Measurements from ENCODE around the gene CXCL1. TPM values are rescaled to one million over a fixed set of nuclear protein-coding genes. Genes with fewer than 3 reads are reported as not detected.

Gene CXCL1
- total and polyA plus RNA-seq, 2 donors (not counting 3 experiments of a cell fraction or from before 2014, with no cell fraction given): 20.0 to 26.7 TPM

DNA sequence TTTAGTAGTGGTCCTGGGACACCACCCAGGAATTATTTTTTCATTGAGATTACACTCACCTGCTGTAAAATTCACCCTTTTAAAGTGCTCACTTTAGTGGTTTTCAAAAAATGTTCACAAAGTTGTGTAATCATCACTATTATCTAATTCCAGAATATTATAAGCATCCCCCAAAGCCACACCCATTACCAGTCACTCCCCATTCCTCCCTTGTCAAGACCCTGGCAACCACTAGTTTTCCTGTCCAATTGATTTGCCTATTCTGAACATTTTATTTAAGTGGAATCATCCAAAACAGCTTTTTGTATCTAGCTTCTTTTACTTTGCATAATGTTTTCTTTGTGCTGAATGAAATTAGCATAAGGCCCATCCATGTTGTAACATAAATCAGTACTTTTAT is 45.4 kb upstream of the CXCL1 start:
- Histone ChIP-seq H3K9ac (replicated peaks; ENCODE audit: extremely low read depth, insufficient read depth, low read length) (no peak overlapping the region), H2AFZ (ENCODE audit: low read depth, low read length) (no peak overlapping the region), H3K79me2 (ENCODE audit: control insufficient read depth, insufficient read depth, low read length) (no peaks in the 10 kb centered on the region), H4K20me1 (replicated peaks; ENCODE audit: control insufficient read depth, extremely low read depth, insufficient read depth, low read length) (no peaks in the 10 kb centered on the region), H3K4me1 (ENCODE audit: control insufficient read depth, extremely low read depth, insufficient read depth, low read length) (no peaks in the 10 kb centered on the region), H3K9me1 (replicated peaks; ENCODE audit: control insufficient read depth, extremely low read depth, insufficient read depth, low read length) (no peaks in the 10 kb centered on the region), H3K36me3 (ENCODE audit: control insufficient read depth in 2 of 2, extremely low read depth in 1 of 2, insufficient read depth in 2 of 2, low read length in 2 of 2) (no peaks in the 10 kb centered on the region), H3K9me3 (replicated peaks; ENCODE audit: control insufficient read depth, insufficient read depth, low read length) (no peaks in the 10 kb centered on the region), H3K27ac (ENCODE audit: insufficient read depth, low read depth, low read length) (no peak overlapping the region), H3K4me3 (replicated peaks in 1 of 3; ENCODE audit: insufficient read depth in 1 of 3, low read depth in 1 of 3, low read length in 3 of 3) (no peak overlapping the region), H3K4me2 (ENCODE audit: insufficient read depth, low read length) (no peak overlapping the region), H3K27me3 (ENCODE audit: control insufficient read depth in 2 of 2, insufficient read depth in 2 of 2, low read length in 2 of 2) (no peaks in the 10 kb centered on the region)
- no peak for FAIRE-seq
- no peak for DNase-seq (ENCODE audit: low read depth, low spot score)
- BruUV-seq (replicated peaks): no TSS peak
- intact Hi-C loops (cut with micrococcal nuclease): no loop called here
- ChIA-PET CTCF (interaction anchor here (0.9 kb wide), 1 partner anchor 65 kb away, joined by 3 read pairs; no protein-coding TSS in a partner anchor), POLR2A (no interaction called here)
- TF ChIP-seq, protein P1, sequence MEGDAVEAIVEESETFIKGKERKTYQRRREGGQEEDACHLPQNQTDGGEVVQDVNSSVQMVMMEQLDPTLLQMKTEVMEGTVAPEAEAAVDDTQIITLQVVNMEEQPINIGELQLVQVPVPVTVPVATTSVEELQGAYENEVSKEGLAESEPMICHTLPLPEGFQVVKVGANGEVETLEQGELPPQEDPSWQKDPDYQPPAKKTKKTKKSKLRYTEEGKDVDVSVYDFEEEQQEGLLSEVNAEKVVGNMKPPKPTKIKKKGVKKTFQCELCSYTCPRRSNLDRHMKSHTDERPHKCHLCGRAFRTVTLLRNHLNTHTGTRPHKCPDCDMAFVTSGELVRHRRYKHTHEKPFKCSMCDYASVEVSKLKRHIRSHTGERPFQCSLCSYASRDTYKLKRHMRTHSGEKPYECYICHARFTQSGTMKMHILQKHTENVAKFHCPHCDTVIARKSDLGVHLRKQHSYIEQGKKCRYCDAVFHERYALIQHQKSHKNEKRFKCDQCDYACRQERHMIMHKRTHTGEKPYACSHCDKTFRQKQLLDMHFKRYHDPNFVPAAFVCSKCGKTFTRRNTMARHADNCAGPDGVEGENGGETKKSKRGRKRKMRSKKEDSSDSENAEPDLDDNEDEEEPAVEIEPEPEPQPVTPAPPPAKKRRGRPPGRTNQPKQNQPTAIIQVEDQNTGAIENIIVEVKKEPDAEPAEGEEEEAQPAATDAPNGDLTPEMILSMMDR (IDR thresholded peaks at IDR 0.05; ENCODE audit: extremely low read depth in 1 of 2, insufficient read depth in 1 of 2, low read depth in 1 of 2, low read length in 2 of 2): no peak
- TF ChIP-seq, protein P2, sequence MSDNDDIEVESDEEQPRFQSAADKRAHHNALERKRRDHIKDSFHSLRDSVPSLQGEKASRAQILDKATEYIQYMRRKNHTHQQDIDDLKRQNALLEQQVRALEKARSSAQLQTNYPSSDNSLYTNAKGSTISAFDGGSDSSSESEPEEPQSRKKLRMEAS (IDR thresholded peaks at IDR 0.05; ENCODE audit: insufficient read depth, insufficient read length): no peak
- no peak for TF ChIP-seq POLR2A (IDR thresholded peaks at IDR 0.05; ENCODE audit: low read depth, low read length)
- TF ChIP-seq FOS (IDR thresholded peaks at IDR 0.05; ENCODE audit: borderline replicate concordance, insufficient read depth, low read length): no peak
- TF ChIP-seq EZH2 (IDR thresholded peaks at IDR 0.05; ENCODE audit: borderline replicate concordance, low read depth, low read length, severe bottlenecking): no peak
- TF ChIP-seq JUN (IDR thresholded peaks at IDR 0.05; ENCODE audit: borderline replicate concordance, insufficient read depth, insufficient read length, low read depth): no peak
- no peak for TF ChIP-seq GATA2 (IDR thresholded peaks at IDR 0.05; ENCODE audit: insufficient read depth, insufficient read length, low read depth, low read length)
- no peak for TF ChIP-seq MYC (IDR thresholded peaks at IDR 0.05; ENCODE audit: low read depth, low read length)
- TF ChIP-seq POLR2AphosphoS5 (IDR thresholded peaks at IDR 0.05; ENCODE audit: insufficient read depth, low read depth, low read length): no peak
- dilution Hi-C loops (cut with MboI; ENCODE audit: extremely low pct_ligation_motif_present, low sequenced_read_pairs): no loop called here
